Muscle layer of colon (tissue), 2 donors: ENCODE data around the gene DYNLRB1.

Source experiments
- H3K27ac ChIP-seq: one replicate; pipeline ENCODE4 v1.7.0; 2013; ENCODE audit warnings: low read depth, mild to moderate bottlenecking, low read length, moderate library complexity
- H3K27me3 ChIP-seq, 2 donors: one replicate each; pipeline ENCODE4 v1.7.0; 2013; ENCODE audit warnings: low read length in 2 of 2, mild to moderate bottlenecking in 2 of 2; ENCODE audit not compliant: insufficient read depth in 2 of 2, control insufficient read depth in 1 of 2
- H3K36me3 ChIP-seq: one replicate; pipeline ENCODE4 v1.7.0; 2013; ENCODE audit warnings: mild to moderate bottlenecking, low read length; ENCODE audit not compliant: insufficient read depth
- H3K4me1 ChIP-seq: one replicate; pipeline ENCODE4 v1.7.0; 2013; ENCODE audit warnings: mild to moderate bottlenecking, low read length; ENCODE audit not compliant: insufficient read depth
- H3K4me3 ChIP-seq, 2 donors: one replicate each; pipeline ENCODE4 v1.7.0; 2013; ENCODE audit warnings: low read length in 2 of 2, low read depth in 1 of 2, mild to moderate bottlenecking in 1 of 2, moderate library complexity in 1 of 2
- H3K9ac ChIP-seq: one replicate; pipeline ENCODE4 v1.7.0; 2013; ENCODE audit warnings: low read length
- H3K9me3 ChIP-seq: one replicate; pipeline ENCODE4 v1.7.0; 2013; ENCODE audit warnings: mild to moderate bottlenecking, low read length
- donor health status: abdominal sarcoma.
- donor health status: Adenocarcinoma of cecum.

DYNLRB1 gene

GRCh38 chr20:34585019-34585418 lies 68.8 kb downstream of the DYNLRB1 start:
- Histone ChIP-seq H3K4me3 (no peak overlapping the region), H3K9me3 (no peaks in the 10 kb centered on the region), H3K27me3 (no peaks in the 10 kb centered on the region), H3K27ac (no peak overlapping the region), H3K36me3 (peaks cover 12% of the 10 kb centered on the region), H3K9ac (no peak overlapping the region), H3K4me1 (peaks cover 11% of the 10 kb centered on the region)

DNA sequence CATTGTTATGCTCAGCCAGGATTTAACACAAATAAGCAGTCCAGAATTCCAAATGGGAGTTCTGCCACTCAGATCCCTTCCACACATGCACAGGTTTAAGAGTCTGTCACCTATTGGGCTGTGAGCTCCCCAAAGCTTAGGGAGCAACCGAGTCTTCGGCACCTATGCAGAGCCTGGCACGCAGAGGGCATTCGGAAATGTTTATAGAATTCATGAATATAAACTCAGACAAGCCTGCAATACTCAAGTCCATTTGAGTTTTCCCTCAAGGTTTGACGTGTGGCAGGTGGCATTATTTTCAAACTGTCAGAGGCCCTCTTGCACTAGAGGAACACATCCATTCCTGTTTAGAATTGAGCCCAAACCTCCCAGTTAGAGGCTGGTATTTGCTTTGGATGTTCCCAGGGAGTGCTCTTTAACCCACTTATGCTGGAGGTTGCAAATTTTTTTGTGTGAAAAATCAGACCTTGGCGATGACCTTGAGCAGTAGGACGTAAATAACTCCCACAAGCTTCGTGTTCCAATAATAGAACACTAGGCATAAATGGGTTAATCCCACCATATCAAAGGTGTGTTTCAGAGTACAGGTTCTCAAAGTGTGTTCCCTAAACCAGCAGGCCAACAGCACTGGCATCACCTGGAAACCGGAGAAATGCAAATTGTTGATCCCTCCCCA lies 70.4 kb downstream of the DYNLRB1 start:
- no peak overlapping the region for H3K27ac ChIP-seq
- no peak overlapping the region for H3K9ac ChIP-seq
- peaks cover 3% of the 10 kb centered on the region for H3K4me1 ChIP-seq
- H3K36me3 ChIP-seq = no peaks in the 10 kb centered on the region
- no peak overlapping the region for H3K4me3 ChIP-seq
- no peaks in the 10 kb centered on the region for H3K27me3 ChIP-seq
- H3K9me3 ChIP-seq = no peaks in the 10 kb centered on the region
